IMR-90 (cell line): ENCODE data around the gene TULP4. TPM values are rescaled to one million over a fixed set of nuclear protein-coding genes. Genes with fewer than 3 reads are reported as not detected.

Source experiments
- ATAC-seq: fragments of 200-7000 bp; cut with Tn5 transposase; 2 replicates; pipeline ENCODE4 v1.9.1; 2020; ENCODE audit warnings: low read depth, mild to moderate bottlenecking, moderate library complexity
- BruUV-seq: library from RNA; stranded (reverse); fragments of 400-500 nt; replicated peaks from 2 replicates; lab custom pipeline; 2021; lab: Mats Ljungman, UMichigan
- CTCF ChIA-PET: fragments of 300-600 bp; formaldehyde crosslinking; extraction: SDS; loops from one replicate; lab custom pipeline; 2021; ENCODE audit warnings: antibody characterized with exemption; lab: Yijun Ruan, JAX
- POLR2A ChIA-PET: fragments of 300-600 bp; sonication (Branson Sonifier 250); formaldehyde crosslinking; loops from one replicate; lab custom pipeline; 2022; ENCODE audit warnings: antibody characterized with exemption; ENCODE audit not compliant: unreplicated experiment; lab: Charles Lee
- DNase-seq: peaks from one replicate; pipeline ENCODE4 v3.0.0; 2013
- H2AFZ ChIP-seq: replicated peaks from 2 replicates; pipeline ENCODE3; 2013; ENCODE audit warnings: low read length, mild to moderate bottlenecking; ENCODE audit not compliant: poor library complexity
- H2AK5ac ChIP-seq: 2 replicates; pipeline ENCODE4 v1.6.1; 2013; ENCODE audit warnings: low read depth, low read length, inconsistent platforms
- H2AK9ac ChIP-seq: replicated peaks from 2 replicates; pipeline ENCODE3; 2013; ENCODE audit warnings: mild to moderate bottlenecking, low read depth, low read length, moderate library complexity; ENCODE audit not compliant: poor library complexity
- H2BK120ac ChIP-seq: 2 replicates; pipeline ENCODE4 v1.6.1; 2013; ENCODE audit warnings: low read depth, low read length, inconsistent platforms
- H2BK15ac ChIP-seq: 3 replicates; pipeline ENCODE4 v1.6.1; 2013; ENCODE audit warnings: low read depth, low read length, inconsistent platforms
- H2BK20ac ChIP-seq: 2 replicates; pipeline ENCODE4 v1.6.1; 2013; ENCODE audit warnings: low read depth, mild to moderate bottlenecking, inconsistent platforms, low read length, moderate library complexity
- H2BK5ac ChIP-seq: 2 replicates; pipeline ENCODE4 v1.6.1; 2013; ENCODE audit warnings: mild to moderate bottlenecking, low read depth, low read length, inconsistent platforms; ENCODE audit not compliant: poor library complexity, severe bottlenecking
- H3K14ac ChIP-seq: replicated peaks from 2 replicates; pipeline ENCODE4 v1.6.1; 2013; ENCODE audit warnings: low read depth, low read length, inconsistent platforms
- H3K18ac ChIP-seq: 2 replicates; pipeline ENCODE4 v1.6.1; 2013; ENCODE audit warnings: low read depth, low read length, control low read depth
- H3K23ac ChIP-seq: 2 replicates; pipeline ENCODE4 v1.6.1; 2013; ENCODE audit warnings: low read depth, low read length, inconsistent platforms
- H3K27ac ChIP-seq: 2 replicates; pipeline ENCODE4 v1.5.1; 2013; ENCODE audit warnings: mild to moderate bottlenecking, control low read depth, low read length; ENCODE audit not compliant: insufficient read depth
- H3K27me3 ChIP-seq: 2 replicates; pipeline ENCODE4 v1.6.1; 2013; ENCODE audit warnings: low read length; ENCODE audit not compliant: control insufficient read depth, insufficient read depth
- H3K36me3 ChIP-seq: 2 replicates; pipeline ENCODE4 v1.6.1; 2013; ENCODE audit warnings: low read length, mixed read lengths; ENCODE audit not compliant: control insufficient read depth, insufficient read depth
- H3K4ac ChIP-seq: 2 replicates; pipeline ENCODE4 v1.6.1; 2013; ENCODE audit warnings: low read depth, low read length, inconsistent platforms
- H3K4me1 ChIP-seq: 2 replicates; pipeline ENCODE4 v1.6.1; 2013; ENCODE audit warnings: low read length, mixed read lengths; ENCODE audit not compliant: control insufficient read depth, insufficient read depth
- H3K4me2 ChIP-seq: 2 replicates; pipeline ENCODE4 v1.6.1; 2013; ENCODE audit warnings: low read depth, mild to moderate bottlenecking, control low read depth, low read length, moderate library complexity
- H3K4me3 ChIP-seq: 2 replicates; pipeline ENCODE4 v1.5.1; 2013; ENCODE audit warnings: low read depth, mild to moderate bottlenecking, control low read depth, low read length, moderate library complexity; ENCODE audit not compliant: insufficient read depth
- H3K56ac ChIP-seq: 2 replicates; pipeline ENCODE4 v1.6.1; 2013; ENCODE audit warnings: low read length, inconsistent platforms; ENCODE audit not compliant: insufficient read depth; ENCODE audit errors: extremely low read depth
- H3K79me1 ChIP-seq, 2 experiments: 2 replicates each; pipeline ENCODE4 v1.6.1; 2013; ENCODE audit warnings: low read length in 2 of 2, inconsistent platforms in 1 of 2, low read depth in 1 of 2
- H3K9ac ChIP-seq: 2 replicates; pipeline ENCODE4 v1.6.1; 2013; ENCODE audit warnings: low read depth, low read length, control low read depth
- H3K9me1 ChIP-seq: 2 replicates; pipeline ENCODE4 v1.6.1; 2013; ENCODE audit warnings: low read length, inconsistent platforms; ENCODE audit not compliant: insufficient read depth
- H3K9me3 ChIP-seq: 2 replicates; pipeline ENCODE4 v1.6.1; 2013; ENCODE audit warnings: low read length; ENCODE audit not compliant: control insufficient read depth, insufficient read depth
- H4K20me1 ChIP-seq: 2 replicates; pipeline ENCODE4 v1.6.1; 2013; ENCODE audit warnings: low read length, inconsistent platforms; ENCODE audit not compliant: insufficient read depth
- H4K5ac ChIP-seq: 2 replicates; pipeline ENCODE4 v1.6.1; 2013; ENCODE audit warnings: mild to moderate bottlenecking, low read depth, low read length, control low read depth
- H4K8ac ChIP-seq, 2 experiments: 2 replicates each; pipeline ENCODE4 v1.6.1; 2013; ENCODE audit warnings: low read depth in 2 of 2, low read length in 2 of 2, control low read depth in 1 of 2, inconsistent platforms in 1 of 2
- H4K91ac ChIP-seq: 2 replicates; pipeline ENCODE4 v1.6.1; 2013; ENCODE audit warnings: low read depth, low read length, inconsistent platforms; ENCODE audit not compliant: insufficient read depth
- MXI1 ChIP-seq: IDR thresholded peaks from 2 replicates; pipeline ENCODE4 v1.6.1; 2012; ENCODE audit warnings: low read depth, mild to moderate bottlenecking, low read length, moderate library complexity, borderline replicate concordance
- WGBS, 2 experiments: methylation state at CpG; one replicate each; pipeline versions ENCODE4 v1.1.5 to v1.1.7; 2013; ENCODE audit warnings: missing lambda C conversion rate in 2 of 2; ENCODE audit not compliant: insufficient read length in 1 of 2; ENCODE audit errors: extremely low coverage in 2 of 2; 5-methylcytosine and 5-hydroxymethylcytosine counted together
- dilution Hi-C: fragments of 300-500 bp; cut with HindIII; formaldehyde crosslinking; loops from one replicate; pipeline ENCODE4 v1.14.3; 2018; ENCODE audit warnings: low sequenced_read_pairs; ENCODE audit not compliant: unreplicated experiment
- in situ Hi-C: fragments of 300-500 bp; cut with MboI; formaldehyde crosslinking; loops from 3 replicates; pipeline ENCODE4 v1.14.3; 2019; ENCODE audit warnings: low sequenced_read_pairs, inconsistent platforms, mixed read lengths
- intact Hi-C: fragments of 100-400 bp; cut with micrococcal nuclease; formaldehyde crosslinking; loops from 2 replicates; pipeline ENCODE4 v1.10.0; 2022
- polyA plus RNA-seq, 3 experiments: library from polyadenylated mRNA; depleted of rRNA; stranded (reverse); fragments of >200 nt; gene quantifications; 2 replicates each; pipeline ENCODE4 v1.2.3, GENCODE V29; 2012; ENCODE audit warnings: low replicate concordance in 1 of 3
- total RNA-seq: library from RNA; depleted of rRNA; stranded (reverse); fragments of >200 nt; gene quantifications from 2 replicates; pipeline ENCODE4 v1.2.3, GENCODE V29; 2012
- TF ChIP-seq, protein P1 (sequence below): conservative IDR thresholded peaks from 2 replicates; pipeline ENCODE4 v1.5.1; 2012; ENCODE audit warnings: mild to moderate bottlenecking, low read depth, low read length, improper control_type of control experiment
- TF ChIP-seq, protein P2 (sequence below): fragments of 150-350 bp; IDR thresholded peaks from 2 replicates; pipeline ENCODE4 v1.6.1; 2017; ENCODE audit warnings: mild to moderate bottlenecking, antibody characterized with exemption, low read length, low read depth

Gene TULP4
- total and polyA plus RNA-seq, 2 of the 4 experiments (the other 2 are of a cell fraction) = 8.1 to 30.6 TPM

DNA sequence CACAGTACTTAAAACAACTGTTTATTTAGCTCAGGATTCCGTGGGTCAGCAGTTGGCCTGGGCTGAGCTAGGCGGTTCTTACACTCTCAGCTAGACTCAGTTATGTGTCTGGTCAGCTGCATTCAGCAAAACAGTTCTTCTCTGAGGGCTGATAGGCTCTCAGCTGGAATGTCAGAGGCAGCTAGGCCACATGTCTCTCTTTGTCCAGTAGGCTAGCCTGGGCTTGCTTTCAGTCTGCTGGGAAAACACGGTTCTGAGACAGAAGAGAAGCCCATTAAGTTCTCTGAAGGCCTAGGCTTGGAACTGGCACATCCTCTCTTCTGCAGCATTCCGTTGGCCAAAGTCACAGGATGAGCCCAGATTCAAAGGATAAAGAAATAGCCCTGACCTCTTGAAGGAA lies 65.6 kb downstream of the TULP4 start:
- no peak overlapping the region for H3K4me2 ChIP-seq
- no peak overlapping the region for H3K4me3 ChIP-seq
- H2BK15ac ChIP-seq = no peak overlapping the region
- H3K4ac ChIP-seq = peak overlapping the region; percentile 12; the same call in 1 of the 2 replicates
- H3K79me1 ChIP-seq = peaks cover 13 to 43% of the 10 kb centered on the region in 2 experiments; a peak in 3 of 4 replicates
- H3K27me3 ChIP-seq = no peaks in the 10 kb centered on the region
- H3K18ac ChIP-seq = peak overlapping the region; percentile 12
- peak overlapping the region; percentile 36; the same call in 1 of the 2 replicates for H4K5ac ChIP-seq
- H4K91ac ChIP-seq = peak overlapping the region; percentile 45; the same call in 1 of the 2 replicates
- dilution Hi-C loops = no loop called here
- H3K14ac ChIP-seq = peak overlapping the region; percentile 39
- H2AFZ ChIP-seq = peak overlapping the region; percentile 19
- BruUV-seq = no TSS peak
- DNase-seq = peak; percentile 77
- CTCF ChIA-PET = interaction anchor here (0.6 kb wide), 1 partner anchor 190 kb away, joined by 3 read pairs; no protein-coding TSS in a partner anchor
- no peak overlapping the region for H2BK20ac ChIP-seq
- intact Hi-C loops = no loop called here
- 26% methylated on average over 3 of the region's 4 CpGs; no CpG with 5 or more reads in 1 of the 2 experiments for WGBS, 2 experiments
- no peaks in the 10 kb centered on the region for H3K9me3 ChIP-seq
- TF ChIP-seq, protein P1, sequence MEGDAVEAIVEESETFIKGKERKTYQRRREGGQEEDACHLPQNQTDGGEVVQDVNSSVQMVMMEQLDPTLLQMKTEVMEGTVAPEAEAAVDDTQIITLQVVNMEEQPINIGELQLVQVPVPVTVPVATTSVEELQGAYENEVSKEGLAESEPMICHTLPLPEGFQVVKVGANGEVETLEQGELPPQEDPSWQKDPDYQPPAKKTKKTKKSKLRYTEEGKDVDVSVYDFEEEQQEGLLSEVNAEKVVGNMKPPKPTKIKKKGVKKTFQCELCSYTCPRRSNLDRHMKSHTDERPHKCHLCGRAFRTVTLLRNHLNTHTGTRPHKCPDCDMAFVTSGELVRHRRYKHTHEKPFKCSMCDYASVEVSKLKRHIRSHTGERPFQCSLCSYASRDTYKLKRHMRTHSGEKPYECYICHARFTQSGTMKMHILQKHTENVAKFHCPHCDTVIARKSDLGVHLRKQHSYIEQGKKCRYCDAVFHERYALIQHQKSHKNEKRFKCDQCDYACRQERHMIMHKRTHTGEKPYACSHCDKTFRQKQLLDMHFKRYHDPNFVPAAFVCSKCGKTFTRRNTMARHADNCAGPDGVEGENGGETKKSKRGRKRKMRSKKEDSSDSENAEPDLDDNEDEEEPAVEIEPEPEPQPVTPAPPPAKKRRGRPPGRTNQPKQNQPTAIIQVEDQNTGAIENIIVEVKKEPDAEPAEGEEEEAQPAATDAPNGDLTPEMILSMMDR = no peak
- TF ChIP-seq MXI1 = peak; percentile 28; the same call in 1 of the 2 replicates
- TF ChIP-seq, protein P2, sequence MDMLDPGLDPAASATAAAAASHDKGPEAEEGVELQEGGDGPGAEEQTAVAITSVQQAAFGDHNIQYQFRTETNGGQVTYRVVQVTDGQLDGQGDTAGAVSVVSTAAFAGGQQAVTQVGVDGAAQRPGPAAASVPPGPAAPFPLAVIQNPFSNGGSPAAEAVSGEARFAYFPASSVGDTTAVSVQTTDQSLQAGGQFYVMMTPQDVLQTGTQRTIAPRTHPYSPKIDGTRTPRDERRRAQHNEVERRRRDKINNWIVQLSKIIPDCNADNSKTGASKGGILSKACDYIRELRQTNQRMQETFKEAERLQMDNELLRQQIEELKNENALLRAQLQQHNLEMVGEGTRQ = peak; percentile 83
- H2AK5ac ChIP-seq = peak overlapping the region; percentile 5; the same call in 1 of the 2 replicates
- H3K9me1 ChIP-seq = peaks cover 8% of the 10 kb centered on the region
- ATAC-seq = peak; percentile 98
- H3K9ac ChIP-seq = 0 out of 2 replicates have a peak overlapping the region, but pooled peaks have one; percentile 16
- H3K23ac ChIP-seq = peak overlapping the region; percentile 39; the same call in 1 of the 2 replicates
- peaks cover 7% of the 10 kb centered on the region; the same call in 1 of the 2 replicates for H3K4me1 ChIP-seq
- no peak overlapping the region for H2AK9ac ChIP-seq
- no peak overlapping the region for H3K56ac ChIP-seq
- peak overlapping the region in 1 of 2 experiments; percentile 54; a peak in 2 of 4 replicates for H4K8ac ChIP-seq
- peak overlapping the region; percentile 39 for H2BK5ac ChIP-seq
- H4K20me1 ChIP-seq = peaks cover 12% of the 10 kb centered on the region; the same call in 1 of the 2 replicates
- peak overlapping the region; percentile 60; the same call in 1 of the 2 replicates for H3K27ac ChIP-seq
- no peak overlapping the region for H2BK120ac ChIP-seq
- in situ Hi-C loops = no loop called here
- H3K36me3 ChIP-seq = no peaks in the 10 kb centered on the region
- POLR2A ChIA-PET = no interaction called here
